ENCODE data around the gene PDGFC.

PDGFC gene

DNA sequence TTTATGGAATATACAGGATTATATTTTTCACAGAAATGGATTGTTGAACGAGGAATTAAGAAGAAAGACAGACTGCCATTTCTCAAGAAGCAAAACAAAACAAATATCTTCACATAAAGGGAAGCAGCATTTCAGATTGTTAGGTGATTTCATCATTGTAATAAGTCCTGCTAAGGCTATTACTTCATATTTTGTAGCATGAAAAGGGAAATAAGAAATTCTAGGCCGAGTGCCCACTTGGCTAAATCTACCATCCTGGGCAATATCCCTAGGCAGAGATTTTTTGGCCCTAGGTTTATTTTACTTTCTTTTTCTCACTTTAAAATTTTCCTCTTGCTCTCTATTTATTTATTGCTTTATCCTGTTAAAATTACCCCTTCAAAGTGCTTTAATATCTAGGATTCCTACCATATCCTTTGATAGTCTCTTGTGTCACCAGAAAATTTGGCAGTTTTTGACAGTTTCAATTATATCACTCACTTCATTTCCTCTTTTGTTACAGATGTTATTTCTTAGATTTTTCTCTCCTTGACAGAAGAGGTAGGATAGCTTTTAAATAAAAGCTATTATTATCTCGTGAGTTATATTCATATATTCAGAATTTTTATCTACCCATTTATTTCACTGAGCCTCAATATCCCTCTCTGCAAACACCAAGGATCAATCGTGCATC, 142.3 kb downstream of the PDGFC start:
- no peaks in the 10 kb centered on the region for H3K4me1 ChIP-seq (ENCODE audit: control insufficient read depth, insufficient read depth, low read length)
- no peak overlapping the region for H3K4me3 ChIP-seq (ENCODE audit: low read depth, low read length)
- no peaks in the 10 kb centered on the region for H3K27me3 ChIP-seq (ENCODE audit: control insufficient read depth, insufficient read depth, low read length)
- H3K9me3 ChIP-seq (ENCODE audit: control insufficient read depth, insufficient read depth, low read depth, low read length) = no peaks in the 10 kb centered on the region
- no peak overlapping the region for H3K27ac ChIP-seq (ENCODE audit: low read depth, low read length)
- H3K9ac ChIP-seq (ENCODE audit: low read length) = no peak overlapping the region
- H3K36me3 ChIP-seq (ENCODE audit: control insufficient read depth, insufficient read depth, low read length) = no peaks in the 10 kb centered on the region

DNA sequence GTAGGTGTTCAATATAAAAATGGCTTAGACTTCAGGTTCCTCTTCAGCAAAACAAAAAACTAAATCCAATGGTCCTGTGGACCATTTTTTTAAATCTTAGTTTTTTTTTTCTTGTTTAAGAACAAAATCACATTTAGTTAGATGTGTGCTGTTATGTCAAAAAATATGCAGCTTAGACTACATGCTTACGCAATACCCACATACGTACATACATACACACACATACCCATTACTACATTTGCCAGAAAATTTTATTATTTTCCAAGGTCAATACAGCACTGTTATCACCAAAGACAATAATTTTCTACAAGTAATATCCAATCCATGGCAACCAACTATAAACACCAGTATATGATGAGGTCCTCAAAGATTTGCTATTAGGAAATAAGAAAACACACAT, 144.1 kb downstream of the PDGFC start:
- no peaks in the 10 kb centered on the region for H3K4me1 ChIP-seq (ENCODE audit: control insufficient read depth, insufficient read depth, low read length)
- H3K36me3 ChIP-seq (ENCODE audit: control insufficient read depth, insufficient read depth, low read length) = no peaks in the 10 kb centered on the region
- H3K9me3 ChIP-seq (ENCODE audit: control insufficient read depth, insufficient read depth, low read depth, low read length) = no peaks in the 10 kb centered on the region
- H3K9ac ChIP-seq (ENCODE audit: low read length) = no peak overlapping the region
- H3K4me3 ChIP-seq (ENCODE audit: low read depth, low read length) = no peak overlapping the region
- no peaks in the 10 kb centered on the region for H3K27me3 ChIP-seq (ENCODE audit: control insufficient read depth, insufficient read depth, low read length)
- no peak overlapping the region for H3K27ac ChIP-seq (ENCODE audit: low read depth, low read length)

DNA sequence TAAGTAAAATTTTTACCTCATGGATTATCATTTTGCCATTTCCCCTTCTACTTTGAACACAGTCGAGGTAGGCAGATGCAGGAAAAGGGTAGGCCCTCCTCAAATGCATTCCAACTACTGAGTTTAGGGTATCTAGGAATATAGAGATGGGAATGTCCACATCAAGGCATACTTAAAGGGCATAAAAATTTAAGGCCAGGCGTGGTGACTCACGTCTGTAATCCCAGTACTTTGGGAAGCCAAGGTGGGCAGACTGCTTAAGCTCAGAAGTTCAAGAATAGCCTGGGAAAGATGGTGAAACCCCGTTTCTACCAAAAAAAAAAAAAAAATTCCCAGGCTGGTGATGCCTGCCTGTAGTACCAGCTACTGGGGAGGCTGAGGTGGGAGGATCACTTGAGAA, 146.5 kb downstream of the PDGFC start:
- H3K27me3 ChIP-seq (ENCODE audit: control insufficient read depth, insufficient read depth, low read length) = no peaks in the 10 kb centered on the region

DNA sequence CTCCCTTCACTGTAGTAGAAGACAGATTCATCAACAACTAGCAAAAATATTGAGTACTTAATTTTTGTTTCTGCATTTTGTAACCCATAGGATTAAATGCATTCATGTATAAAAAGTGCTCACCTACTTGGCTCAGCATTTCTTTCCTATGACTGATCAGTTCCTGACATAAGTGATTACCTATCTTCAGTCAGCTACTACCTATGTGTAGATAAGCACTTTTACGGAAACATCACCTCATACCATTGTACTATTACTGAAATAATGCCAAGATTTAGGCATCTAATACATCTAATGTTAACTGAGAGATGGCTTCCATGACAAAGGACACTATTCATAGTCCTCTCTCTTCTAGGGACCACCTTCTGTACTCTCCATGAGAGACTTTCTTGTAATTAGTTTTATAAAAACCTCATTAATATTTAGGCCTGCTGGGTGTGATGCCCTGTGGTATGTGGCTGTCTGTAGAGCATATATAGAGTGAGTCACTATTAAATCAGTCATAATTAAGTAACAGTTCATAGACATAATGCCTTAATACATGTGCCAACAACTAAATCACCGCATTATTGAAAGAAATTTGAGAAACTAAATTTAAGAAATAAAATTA, 147.0 kb downstream of the PDGFC start:
- H3K4me1 ChIP-seq (ENCODE audit: control insufficient read depth, insufficient read depth, low read length) = no peaks in the 10 kb centered on the region
- H3K9ac ChIP-seq (ENCODE audit: low read length) = no peak overlapping the region
- no peaks in the 10 kb centered on the region for H3K9me3 ChIP-seq (ENCODE audit: control insufficient read depth, insufficient read depth, low read depth, low read length)
- H3K27ac ChIP-seq (ENCODE audit: low read depth, low read length) = no peak overlapping the region
- no peak overlapping the region for H3K4me3 ChIP-seq (ENCODE audit: low read depth, low read length)
- H3K27me3 ChIP-seq (ENCODE audit: control insufficient read depth, insufficient read depth, low read length) = no peaks in the 10 kb centered on the region
- no peaks in the 10 kb centered on the region for H3K36me3 ChIP-seq (ENCODE audit: control insufficient read depth, insufficient read depth, low read length)

More for the DNA sequence above, 146.5 kb downstream of the PDGFC start:
- Histone ChIP-seq H3K9ac (ENCODE audit: low read length) (no peak overlapping the region), H3K4me1 (ENCODE audit: control insufficient read depth, insufficient read depth, low read length) (no peaks in the 10 kb centered on the region), H3K27ac (ENCODE audit: low read depth, low read length) (no peak overlapping the region), H3K4me3 (ENCODE audit: low read depth, low read length) (no peak overlapping the region), H3K9me3 (ENCODE audit: control insufficient read depth, insufficient read depth, low read depth, low read length) (no peaks in the 10 kb centered on the region), H3K36me3 (ENCODE audit: control insufficient read depth, insufficient read depth, low read length) (no peaks in the 10 kb centered on the region)

DNA sequence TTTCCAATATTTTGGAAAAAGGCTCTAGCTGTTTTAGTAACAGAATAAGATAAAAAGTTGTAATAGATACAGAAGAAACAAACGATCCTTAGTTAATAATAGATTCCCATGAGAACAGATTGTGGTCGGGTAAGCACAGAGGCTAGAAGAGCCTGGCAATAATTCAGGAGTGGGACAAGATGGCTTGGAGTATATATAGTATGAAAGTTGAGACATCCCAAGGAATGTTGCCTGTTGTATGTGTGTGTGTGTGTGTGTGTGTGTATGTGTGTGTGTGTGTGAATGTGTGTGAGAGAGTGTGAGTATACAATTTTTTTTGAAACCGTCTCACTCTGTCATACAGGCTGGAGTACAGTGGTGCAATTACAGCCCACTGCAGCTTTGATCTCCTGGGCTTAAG, 150.7 kb downstream of the PDGFC start:
- Histone ChIP-seq H3K27me3 (ENCODE audit: control insufficient read depth, insufficient read depth, low read length) (no peaks in the 10 kb centered on the region), H3K27ac (ENCODE audit: low read depth, low read length) (no peak overlapping the region), H3K4me3 (ENCODE audit: low read depth, low read length) (no peak overlapping the region), H3K9ac (ENCODE audit: low read length) (no peak overlapping the region), H3K4me1 (ENCODE audit: control insufficient read depth, insufficient read depth, low read length) (no peaks in the 10 kb centered on the region), H3K9me3 (ENCODE audit: control insufficient read depth, insufficient read depth, low read depth, low read length) (no peaks in the 10 kb centered on the region), H3K36me3 (ENCODE audit: control insufficient read depth, insufficient read depth, low read length) (no peaks in the 10 kb centered on the region)

DNA sequence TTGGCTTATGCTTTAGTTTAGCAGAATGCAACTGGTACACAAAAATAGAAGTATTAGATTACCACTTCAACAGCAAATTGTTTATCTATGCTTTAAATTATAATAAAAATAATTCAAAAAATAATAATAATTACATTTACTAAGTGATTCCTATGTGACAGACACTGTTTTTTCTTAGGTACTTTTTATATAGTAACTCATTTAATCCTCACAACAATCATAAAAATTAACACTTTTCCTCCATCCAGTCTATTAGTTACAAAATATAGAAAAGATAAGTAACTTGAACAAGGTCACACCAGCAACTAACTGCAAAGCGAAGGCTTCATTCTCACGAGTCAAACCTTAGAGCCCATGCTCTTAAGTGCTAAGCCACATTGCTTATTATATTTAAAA, 155.2 kb downstream of the PDGFC start:
- Histone ChIP-seq H3K27ac (ENCODE audit: low read depth, low read length) (no peak overlapping the region), H3K9ac (ENCODE audit: low read length) (no peak overlapping the region), H3K27me3 (ENCODE audit: control insufficient read depth, insufficient read depth, low read length) (no peaks in the 10 kb centered on the region), H3K36me3 (ENCODE audit: control insufficient read depth, insufficient read depth, low read length) (no peaks in the 10 kb centered on the region), H3K4me3 (ENCODE audit: low read depth, low read length) (no peak overlapping the region), H3K9me3 (ENCODE audit: control insufficient read depth, insufficient read depth, low read depth, low read length) (no peaks in the 10 kb centered on the region), H3K4me1 (ENCODE audit: control insufficient read depth, insufficient read depth, low read length) (no peaks in the 10 kb centered on the region)

DNA sequence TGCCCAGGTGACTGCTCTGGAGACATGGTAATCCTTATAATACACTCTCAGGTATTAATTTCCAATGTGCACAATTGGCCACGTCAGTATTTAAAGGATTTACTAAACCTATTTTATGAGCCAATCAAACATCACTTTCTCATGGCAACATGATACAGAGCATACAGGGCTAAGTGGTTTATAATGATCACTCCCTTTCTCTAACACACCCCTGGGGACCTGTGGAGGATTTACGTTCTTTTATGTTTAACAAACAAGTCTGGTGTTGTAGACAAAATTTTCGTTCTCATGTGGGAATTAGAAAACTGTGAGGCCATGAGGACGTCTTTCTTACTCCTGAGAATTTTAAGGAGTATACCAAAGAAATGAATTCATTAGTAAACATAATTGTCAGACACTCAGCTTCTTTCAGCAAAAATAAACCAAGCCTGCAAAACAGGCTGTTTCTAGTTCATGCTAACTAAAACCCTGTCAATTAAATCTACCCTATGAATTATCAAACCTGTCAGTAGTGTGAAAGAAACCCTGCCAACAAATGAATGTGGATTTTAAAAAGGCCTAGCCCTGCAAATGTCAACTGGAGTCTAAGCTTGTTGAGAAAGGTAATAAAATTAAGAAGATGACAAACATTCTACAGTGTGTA, 155.8 kb downstream of the PDGFC start:
- H3K36me3 ChIP-seq (ENCODE audit: control insufficient read depth, insufficient read depth, low read length) = no peaks in the 10 kb centered on the region
- H3K27ac ChIP-seq (ENCODE audit: low read depth, low read length) = no peak overlapping the region
- no peak overlapping the region for H3K4me3 ChIP-seq (ENCODE audit: low read depth, low read length)
- H3K9me3 ChIP-seq (ENCODE audit: control insufficient read depth, insufficient read depth, low read depth, low read length) = no peaks in the 10 kb centered on the region
- no peak overlapping the region for H3K9ac ChIP-seq (ENCODE audit: low read length)
- H3K27me3 ChIP-seq (ENCODE audit: control insufficient read depth, insufficient read depth, low read length) = no peaks in the 10 kb centered on the region
- no peaks in the 10 kb centered on the region for H3K4me1 ChIP-seq (ENCODE audit: control insufficient read depth, insufficient read depth, low read length)

DNA sequence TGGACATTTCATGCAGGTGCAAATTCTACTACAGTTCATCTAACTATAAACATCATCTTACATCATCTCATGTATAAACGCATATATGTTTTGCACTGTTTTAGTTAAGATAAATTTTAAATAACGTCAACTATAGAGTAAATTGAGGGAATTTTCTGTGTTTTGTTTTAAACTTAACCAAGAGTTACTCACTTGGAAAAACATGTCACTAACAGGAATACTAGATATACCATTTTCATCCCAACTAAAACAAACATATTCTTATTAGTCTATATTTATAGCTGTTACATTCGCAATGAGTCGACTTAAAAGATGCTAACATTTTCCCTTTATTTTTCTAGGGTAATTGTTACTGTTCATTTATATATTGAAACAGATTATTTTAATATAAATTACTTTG, 159.6 kb downstream of the PDGFC start:
- H3K9ac ChIP-seq (ENCODE audit: low read length) = no peak overlapping the region
- no peak overlapping the region for H3K27ac ChIP-seq (ENCODE audit: low read depth, low read length)
- H3K4me3 ChIP-seq (ENCODE audit: low read depth, low read length) = no peak overlapping the region

DNA sequence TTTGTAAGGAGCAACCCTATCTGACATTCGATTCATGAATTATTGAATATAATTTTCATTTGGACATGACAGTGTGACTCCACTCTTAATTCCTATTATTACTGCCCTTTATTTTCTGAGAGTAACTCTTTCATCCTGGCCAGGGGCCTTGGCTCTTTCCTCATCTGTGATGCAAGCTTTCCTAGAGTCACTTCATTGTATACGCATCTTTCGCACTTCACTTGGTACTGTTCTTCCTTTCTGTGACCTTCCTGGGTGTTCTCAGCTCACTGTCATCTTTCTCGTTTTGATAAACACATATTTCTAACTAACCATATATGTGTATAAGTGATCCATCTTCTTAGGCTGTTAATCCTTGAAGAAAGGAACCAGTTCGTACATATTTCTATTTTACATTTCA, 160.3 kb downstream of the PDGFC start:
- no peak overlapping the region for H3K9ac ChIP-seq (ENCODE audit: low read length)
- H3K36me3 ChIP-seq (ENCODE audit: control insufficient read depth, insufficient read depth, low read length) = no peaks in the 10 kb centered on the region
- no peaks in the 10 kb centered on the region for H3K27me3 ChIP-seq (ENCODE audit: control insufficient read depth, insufficient read depth, low read length)
- no peak overlapping the region for H3K27ac ChIP-seq (ENCODE audit: low read depth, low read length)
- no peaks in the 10 kb centered on the region for H3K4me1 ChIP-seq (ENCODE audit: control insufficient read depth, insufficient read depth, low read length)
- H3K9me3 ChIP-seq (ENCODE audit: control insufficient read depth, insufficient read depth, low read depth, low read length) = no peaks in the 10 kb centered on the region
- no peak overlapping the region for H3K4me3 ChIP-seq (ENCODE audit: low read depth, low read length)

More for the DNA sequence above, 159.6 kb downstream of the PDGFC start:
- Histone ChIP-seq H3K27me3 (ENCODE audit: control insufficient read depth, insufficient read depth, low read length) (no peaks in the 10 kb centered on the region), H3K4me1 (ENCODE audit: control insufficient read depth, insufficient read depth, low read length) (no peaks in the 10 kb centered on the region), H3K9me3 (ENCODE audit: control insufficient read depth, insufficient read depth, low read depth, low read length) (no peaks in the 10 kb centered on the region), H3K36me3 (ENCODE audit: control insufficient read depth, insufficient read depth, low read length) (no peaks in the 10 kb centered on the region)

DNA sequence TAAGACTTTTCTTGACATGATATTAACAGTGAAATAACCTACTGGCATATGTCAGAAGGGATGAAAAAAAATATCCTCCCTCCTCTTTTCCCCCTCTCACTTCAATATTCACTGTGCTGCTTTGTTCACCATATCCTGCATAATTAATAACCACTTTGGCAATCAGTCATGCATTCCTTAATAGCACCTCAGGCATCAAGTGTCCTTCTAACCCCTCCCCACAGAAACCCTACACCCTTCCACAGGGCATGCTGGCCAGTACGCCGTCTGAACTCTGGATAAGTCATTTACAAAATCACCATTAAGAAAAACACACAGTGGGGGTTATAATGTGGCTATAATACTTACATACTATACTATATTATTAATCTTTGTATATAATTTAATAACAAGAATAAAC, 165.9 kb downstream of the PDGFC start:
- Histone ChIP-seq H3K9ac (ENCODE audit: low read length) (no peak overlapping the region), H3K9me3 (ENCODE audit: control insufficient read depth, insufficient read depth, low read depth, low read length) (no peaks in the 10 kb centered on the region), H3K36me3 (ENCODE audit: control insufficient read depth, insufficient read depth, low read length) (no peaks in the 10 kb centered on the region), H3K4me1 (ENCODE audit: control insufficient read depth, insufficient read depth, low read length) (no peaks in the 10 kb centered on the region), H3K27me3 (ENCODE audit: control insufficient read depth, insufficient read depth, low read length) (no peaks in the 10 kb centered on the region), H3K27ac (ENCODE audit: low read depth, low read length) (no peak overlapping the region), H3K4me3 (ENCODE audit: low read depth, low read length) (no peak overlapping the region)

DNA sequence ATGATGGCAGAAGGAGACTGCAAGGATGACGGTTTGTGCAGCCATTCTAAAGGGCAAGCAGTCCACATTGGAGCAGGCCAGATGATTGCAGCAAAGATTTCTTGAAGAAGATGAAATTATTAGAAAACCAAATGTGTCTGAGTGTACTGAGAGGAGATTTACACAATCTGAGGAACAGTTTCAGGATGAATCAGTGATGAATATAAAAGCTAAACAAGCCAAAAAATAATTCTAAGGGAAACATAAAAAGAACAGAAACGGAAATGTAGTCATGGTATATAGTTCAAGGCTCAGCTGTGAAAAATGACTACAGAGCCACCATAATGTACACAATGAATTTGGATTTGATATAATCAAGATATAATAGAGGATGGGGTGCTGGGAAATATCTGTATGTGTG, 168.5 kb downstream of the PDGFC start:
- Histone ChIP-seq H3K9ac (ENCODE audit: low read length) (no peak overlapping the region), H3K4me1 (ENCODE audit: control insufficient read depth, insufficient read depth, low read length) (peaks cover 5% of the 10 kb centered on the region; the same call in 1 of the 2 replicates), H3K27ac (ENCODE audit: low read depth, low read length) (no peak overlapping the region)

More for the DNA sequence above, 168.5 kb downstream of the PDGFC start:
- no peaks in the 10 kb centered on the region for H3K27me3 ChIP-seq (ENCODE audit: control insufficient read depth, insufficient read depth, low read length)
- H3K36me3 ChIP-seq (ENCODE audit: control insufficient read depth, insufficient read depth, low read length) = no peaks in the 10 kb centered on the region
- no peaks in the 10 kb centered on the region for H3K9me3 ChIP-seq (ENCODE audit: control insufficient read depth, insufficient read depth, low read depth, low read length)
- no peak overlapping the region for H3K4me3 ChIP-seq (ENCODE audit: low read depth, low read length)

Measured in HUES6 (cell line).